HEK293T (cell line): Measurements from ENCODE around the gene PACRG.

Experiments used
- ARNT ChIP-seq: fragments of 450-650 bp; IDR thresholded peaks from 2 replicates; pipeline ENCODE4 v1.6.1; 2017; ENCODE audit warnings: mild to moderate bottlenecking
- BHLHE40 ChIP-seq: fragments of 450-650 bp; IDR thresholded peaks from 2 replicates; pipeline ENCODE4 v1.6.1; 2016; ENCODE audit warnings: mild to moderate bottlenecking, moderate library complexity, borderline replicate concordance
- ELF4 ChIP-seq: fragments of 450-650 bp; IDR thresholded peaks from 2 replicates; pipeline ENCODE4 v1.6.1; 2017; ENCODE audit warnings: antibody characterized with exemption
- FOXA1 ChIP-seq: fragments of 450-650 bp; IDR thresholded peaks from 2 replicates; pipeline ENCODE4 v1.6.1; 2016; ENCODE audit warnings: mild to moderate bottlenecking
- FOXM1 ChIP-seq: fragments of 450-650 bp; IDR thresholded peaks from 2 replicates; pipeline ENCODE4 v1.6.1; 2017; ENCODE audit warnings: mild to moderate bottlenecking, borderline replicate concordance
- L3MBTL2 ChIP-seq: fragments of 450-650 bp; conservative IDR thresholded peaks from 2 replicates; pipeline ENCODE4 v1.6.1; 2016; ENCODE audit warnings: mild to moderate bottlenecking
- SP1 ChIP-seq: fragments of 450-650 bp; IDR thresholded peaks from 2 replicates; pipeline ENCODE4 v1.6.1; 2017
- SUZ12 ChIP-seq: fragments of 450-650 bp; IDR thresholded peaks from 2 replicates; pipeline ENCODE4 v1.6.1; 2016; ENCODE audit warnings: mild to moderate bottlenecking

- TF ChIP-seq SP1 (no peak), ARNT (no peak), L3MBTL2 (no peak), SUZ12 (no peak), FOXA1 (no peak), BHLHE40 (no peak), FOXM1 (no peak), ELF4 (no peak)
These were observed 144.2 kb downstream of the PACRG start for GRCh38 chr6:162871966-162872365.
